HG03064 (cell line): ENCODE data around the gene ELMO1.

ENCODE experiments used
- ATAC-seq: cut with Tn5 transposase; IDR thresholded peaks from one replicate; pipeline ENCODE4 v1.9.1; 2021; ENCODE audit warnings: low read depth; ENCODE audit not compliant: unreplicated experiment

Gene ELMO1

GRCh38 chr7:37320140-37320847 is 128.4 kb downstream of the ELMO1 start:
- no peak for ATAC-seq

DNA sequence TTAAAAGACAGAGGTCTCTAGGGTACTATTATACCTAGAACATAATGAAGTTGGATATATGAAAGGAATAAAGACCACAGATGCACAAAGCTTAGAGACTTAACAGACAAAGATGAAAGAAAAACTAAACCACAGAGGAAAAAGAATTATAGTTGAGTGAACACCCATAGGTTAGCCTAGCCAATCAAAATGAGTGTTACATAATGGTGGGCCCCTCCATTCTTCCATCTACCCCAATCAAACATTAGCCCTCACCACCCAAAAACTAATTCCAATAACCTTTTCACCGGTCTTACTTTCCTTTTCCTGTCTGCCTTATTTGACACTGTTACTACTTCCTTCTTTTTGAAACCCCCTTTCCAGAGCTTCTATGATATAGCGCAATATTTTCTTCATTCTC is 130.1 kb downstream of the ELMO1 start:
- ATAC-seq: no peak

DNA sequence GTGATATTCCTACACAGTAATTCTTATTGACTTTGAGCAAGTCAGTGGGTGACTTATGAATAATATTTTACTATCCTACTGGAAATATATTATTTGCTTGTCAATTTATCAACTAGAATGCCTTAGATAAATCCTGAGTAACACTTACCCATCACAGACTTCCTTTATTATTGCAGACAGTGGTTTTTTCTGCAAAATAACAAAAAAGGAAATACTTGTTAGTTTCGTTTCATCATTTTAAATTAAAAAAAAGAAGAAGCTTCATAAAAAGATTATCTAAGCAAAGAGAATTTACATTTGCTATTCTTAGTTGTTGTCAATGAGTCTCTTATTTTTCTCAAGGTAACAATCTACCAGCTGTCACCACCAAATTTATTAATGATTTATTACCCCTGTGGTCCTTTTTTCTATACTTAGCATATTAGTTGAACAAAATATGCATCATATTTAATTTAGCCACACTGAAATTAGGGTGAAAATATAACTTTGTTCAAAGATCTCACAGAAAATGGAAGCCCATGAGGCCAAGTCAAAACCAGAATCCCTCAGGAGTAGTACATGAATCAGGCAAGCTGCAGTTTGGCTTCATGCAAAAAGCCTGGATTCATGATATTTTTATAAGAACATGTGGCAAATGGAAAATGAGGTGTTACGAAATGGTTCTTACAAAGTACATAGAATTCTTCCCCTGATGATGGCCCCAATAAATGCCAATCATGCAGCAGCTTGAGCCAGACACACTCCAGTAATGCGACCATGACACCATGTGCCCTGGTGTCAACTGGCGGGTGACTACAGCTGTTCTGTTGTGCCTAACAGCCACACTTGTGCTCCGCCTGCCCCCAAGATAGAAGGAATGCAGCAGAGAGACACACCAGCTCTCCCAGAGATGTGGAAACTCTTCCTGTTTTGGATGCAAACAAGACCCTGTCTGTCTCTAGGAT is 132.6 kb downstream of the ELMO1 start:
- ATAC-seq: no peak

DNA sequence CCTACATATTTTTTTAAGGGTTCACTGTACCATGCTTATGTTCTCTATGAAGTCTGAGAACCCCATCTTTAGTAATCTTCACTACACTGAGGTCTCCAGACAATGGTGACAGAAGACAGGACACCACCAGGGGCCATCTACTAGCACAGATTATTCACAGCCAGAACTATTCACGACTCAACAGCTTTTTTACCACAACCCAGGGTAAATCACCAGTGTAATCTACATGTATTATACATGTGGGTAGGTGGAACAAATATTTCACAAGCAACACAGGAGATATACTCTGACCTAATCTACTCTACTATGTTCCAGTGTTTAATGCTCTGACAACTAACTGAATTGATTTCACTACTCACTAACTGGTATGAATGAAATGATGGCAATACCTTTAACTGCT is 136.1 kb downstream of the ELMO1 start:
- no peak for ATAC-seq

DNA sequence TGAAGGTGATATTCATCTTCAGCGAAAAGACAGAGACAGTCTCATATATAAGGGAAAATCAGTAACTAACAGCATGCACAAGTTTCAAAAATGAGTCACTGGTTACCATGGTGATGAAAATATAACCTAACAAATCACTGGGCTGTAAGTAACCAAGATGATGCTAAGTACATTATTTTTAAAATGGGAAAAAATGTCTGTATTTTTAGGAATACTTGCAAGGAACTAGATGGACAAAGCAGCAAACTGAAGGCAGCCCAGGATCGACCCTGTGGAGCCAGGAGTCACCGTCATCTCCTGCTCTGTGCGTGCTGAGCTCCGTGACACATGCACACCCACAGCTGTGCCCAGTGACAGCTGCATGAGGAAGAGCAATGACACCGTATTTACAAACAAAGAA is 137.3 kb downstream of the ELMO1 start:
- ATAC-seq: no peak

- ATAC-seq: no peak
These were observed 138.2 kb downstream of the ELMO1 start for GRCh38 chr7:37310327-37311080.

- no peak for ATAC-seq
These were observed 139.2 kb downstream of the ELMO1 start for GRCh38 chr7:37309493-37309892.

DNA sequence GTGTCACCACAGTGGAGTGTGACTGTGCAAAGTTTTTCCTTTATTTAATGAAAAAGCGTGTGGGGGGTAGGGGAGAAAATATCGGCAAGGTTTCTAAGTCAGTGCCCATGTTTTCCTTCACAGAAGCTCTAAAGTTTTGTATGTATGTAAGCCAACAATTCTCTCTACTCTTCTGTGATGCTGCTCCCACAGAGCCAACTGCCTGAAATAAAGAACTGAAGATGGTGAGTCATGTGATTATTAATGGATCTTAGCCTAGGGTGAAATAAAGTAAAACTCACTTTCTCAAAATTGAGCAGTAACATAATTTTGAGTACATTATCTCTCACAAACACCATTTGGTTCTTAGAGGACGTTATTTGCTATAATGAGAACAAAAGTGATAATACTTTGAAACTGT is 143.7 kb downstream of the ELMO1 start:
- no peak for ATAC-seq

DNA sequence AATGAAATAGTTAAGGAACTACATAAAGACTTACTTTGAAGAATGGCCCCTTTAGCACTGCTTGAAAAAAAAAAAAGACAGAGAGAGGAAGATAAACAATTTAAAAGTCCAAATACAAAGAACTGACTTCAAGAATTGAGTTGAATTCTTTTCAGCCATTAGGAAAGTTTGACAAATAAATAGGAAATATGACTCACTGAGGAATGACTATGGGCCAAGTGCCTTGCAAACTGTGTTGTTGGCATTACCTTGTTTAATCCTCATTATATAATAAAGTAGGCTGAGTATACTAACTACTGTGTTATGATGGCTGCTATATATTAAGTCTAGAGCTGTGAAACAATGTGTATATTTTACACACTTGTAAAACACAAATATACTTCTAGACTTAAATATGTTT is 151.1 kb downstream of the ELMO1 start:
- ATAC-seq: no peak

DNA sequence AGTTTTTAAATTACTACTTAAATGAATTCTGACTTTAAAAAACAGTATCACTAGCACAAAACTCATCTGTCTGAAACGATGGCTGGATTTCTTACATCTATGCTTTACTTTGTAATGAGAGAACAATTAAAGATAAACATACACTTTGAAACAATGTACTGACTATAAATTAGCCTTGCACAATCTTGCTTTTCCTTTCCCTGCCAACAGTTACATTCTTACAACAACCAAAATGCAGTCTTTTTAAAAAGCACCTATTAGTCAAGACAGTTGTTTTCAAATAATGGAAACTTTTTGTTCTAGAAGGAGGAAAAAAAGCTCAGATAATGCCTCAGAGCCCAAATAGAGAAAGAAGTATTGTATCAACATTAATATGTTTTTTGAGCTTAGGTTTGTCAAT is 153.3 kb downstream of the ELMO1 start:
- ATAC-seq: no peak

DNA sequence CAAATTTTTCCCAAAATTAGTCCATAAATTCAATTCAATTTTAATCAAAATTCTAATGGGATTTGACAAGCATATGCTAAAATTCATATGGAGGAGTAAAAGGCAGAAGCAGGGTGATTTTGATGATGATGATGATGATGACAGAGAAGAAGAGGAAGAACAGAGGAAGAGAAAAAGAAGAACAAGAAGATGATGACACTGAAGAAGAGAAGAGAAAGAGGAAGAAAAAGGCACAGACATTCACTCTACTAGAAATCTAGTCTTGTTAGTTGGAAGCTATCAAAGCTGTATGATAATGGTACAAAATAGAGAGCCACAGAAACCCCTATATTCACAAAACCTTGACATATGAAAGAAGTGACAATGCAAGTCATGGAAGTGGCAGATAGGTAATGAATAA is 157.9 kb downstream of the ELMO1 start:
- no peak for ATAC-seq

GRCh38 chr7:37289781-37290180 is 158.9 kb downstream of the ELMO1 start:
- ATAC-seq: no peak

- ATAC-seq: no peak
These were observed 159.3 kb downstream of the ELMO1 start for GRCh38 chr7:37289367-37289766.

DNA sequence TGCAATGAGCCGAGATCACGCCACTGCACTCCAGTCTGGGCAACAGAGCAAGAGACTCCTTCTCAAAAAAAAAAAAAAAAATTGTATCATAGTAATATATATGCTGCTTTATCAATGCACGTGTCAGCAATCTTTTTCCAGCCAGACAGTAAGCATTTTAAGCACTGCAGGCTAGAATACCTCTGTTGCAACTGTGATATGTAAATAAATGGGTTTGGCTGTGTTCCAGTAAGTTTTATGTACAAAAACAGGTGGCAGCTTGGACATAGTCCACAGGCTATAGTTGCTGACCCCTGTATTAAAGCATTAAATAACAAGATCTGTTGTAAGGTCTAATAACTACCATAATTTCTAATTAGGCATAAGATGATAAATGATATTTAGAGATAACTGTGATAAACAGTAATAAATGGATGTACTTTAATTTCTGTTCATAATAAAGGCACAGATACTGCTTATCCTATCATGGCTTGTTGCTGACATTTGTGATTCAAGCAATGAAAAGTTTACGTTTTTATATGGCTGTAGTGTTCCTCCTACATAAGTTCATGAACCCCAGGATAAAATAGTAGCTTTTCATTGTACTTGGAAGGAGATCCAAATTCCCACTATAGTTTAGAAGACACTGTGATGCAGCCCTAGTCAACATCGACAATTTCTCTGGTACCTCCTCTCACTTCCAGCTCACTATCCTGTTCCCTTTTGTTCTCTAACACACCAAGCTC is 161.4 kb downstream of the ELMO1 start:
- ATAC-seq: no peak

DNA sequence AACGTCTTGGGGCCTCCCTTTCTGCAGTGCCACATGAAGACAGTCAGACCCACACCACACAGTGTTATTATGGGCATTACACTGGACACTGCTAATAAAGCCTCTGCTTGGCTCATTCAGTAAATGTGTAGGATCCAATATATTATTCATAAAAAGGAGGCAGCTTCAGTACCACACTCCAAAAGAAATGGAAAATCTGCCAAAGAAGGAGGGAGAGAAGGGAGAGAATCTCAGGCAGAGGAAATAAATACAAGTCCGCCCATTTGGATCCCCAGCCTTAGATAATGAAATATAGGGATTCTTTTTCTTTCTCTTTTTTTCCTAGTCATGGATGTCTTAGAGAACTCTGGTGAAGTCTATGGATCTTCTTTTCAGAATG is 162.2 kb downstream of the ELMO1 start:
- ATAC-seq: no peak

GRCh38 chr7:37285706-37286453 is 162.8 kb downstream of the ELMO1 start:
- ATAC-seq: no peak

DNA sequence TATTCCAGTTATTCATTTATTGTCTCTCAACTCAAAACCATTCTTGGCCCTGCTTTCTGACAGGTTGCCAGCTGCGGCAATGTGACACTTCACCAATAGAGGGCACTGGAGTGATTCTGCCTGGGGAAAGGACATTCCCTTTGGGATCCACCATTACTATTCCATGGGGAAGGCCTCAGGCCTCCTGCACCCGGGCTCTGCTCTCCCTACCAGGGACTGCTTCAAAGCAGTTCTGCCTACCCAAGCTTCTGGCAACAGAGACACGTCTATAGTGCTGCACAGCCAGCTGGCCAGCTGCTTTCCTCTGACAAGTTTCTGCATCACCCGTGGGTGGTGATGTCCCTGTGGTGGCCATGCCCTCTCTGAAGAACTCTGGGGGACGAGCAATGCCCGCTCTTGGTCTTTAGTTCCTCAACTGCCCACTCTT is 163.8 kb downstream of the ELMO1 start:
- no peak for ATAC-seq

GRCh38 chr7:37284285-37284684 is 164.4 kb downstream of the ELMO1 start:
- no peak for ATAC-seq

GRCh38 chr7:37283716-37284115 is 164.9 kb downstream of the ELMO1 start:
- ATAC-seq: no peak

- no peak for ATAC-seq
These were observed 165.7 kb downstream of the ELMO1 start for GRCh38 chr7:37282927-37283326.
